Activated naive CD8-positive, alpha-beta T cell treated with anti-CD3 and anti-CD28 coated beads, Interleukin-2, amount 50 U/mL, for 24 hours (primary cell): ENCODE results near the gene FAM168B.

Experiments used
- ATAC-seq: fragments of 150-1000 bp; cut with Tn5 transposase; one replicate; pipeline ENCODE4 v1.10.0; 2021
- DNase-seq: peaks from one replicate; pipeline ENCODE4 v3.0.0; 2021
- H3K27ac Mint-ChIP-seq: one replicate; pipeline ENCODE4 v1.8.0; 2021; ENCODE audit warnings: mild to moderate bottlenecking, mixed read lengths
- H3K27me3 Mint-ChIP-seq: one replicate; pipeline ENCODE4 v1.8.0; 2021; ENCODE audit warnings: mixed read lengths
- H3K36me3 Mint-ChIP-seq: one replicate; pipeline ENCODE4 v1.8.0; 2021; ENCODE audit warnings: low read depth, mixed read lengths
- H3K4me1 Mint-ChIP-seq: one replicate; pipeline ENCODE4 v1.8.0; 2021; ENCODE audit warnings: mixed read lengths
- H3K4me3 Mint-ChIP-seq: one replicate; pipeline ENCODE4 v1.8.0; 2021; ENCODE audit warnings: mild to moderate bottlenecking, moderate library complexity, mixed read lengths
- H3K9me3 Mint-ChIP-seq: one replicate; pipeline ENCODE4 v1.8.0; 2021; ENCODE audit warnings: mixed read lengths

The FAM168B gene

DNA sequence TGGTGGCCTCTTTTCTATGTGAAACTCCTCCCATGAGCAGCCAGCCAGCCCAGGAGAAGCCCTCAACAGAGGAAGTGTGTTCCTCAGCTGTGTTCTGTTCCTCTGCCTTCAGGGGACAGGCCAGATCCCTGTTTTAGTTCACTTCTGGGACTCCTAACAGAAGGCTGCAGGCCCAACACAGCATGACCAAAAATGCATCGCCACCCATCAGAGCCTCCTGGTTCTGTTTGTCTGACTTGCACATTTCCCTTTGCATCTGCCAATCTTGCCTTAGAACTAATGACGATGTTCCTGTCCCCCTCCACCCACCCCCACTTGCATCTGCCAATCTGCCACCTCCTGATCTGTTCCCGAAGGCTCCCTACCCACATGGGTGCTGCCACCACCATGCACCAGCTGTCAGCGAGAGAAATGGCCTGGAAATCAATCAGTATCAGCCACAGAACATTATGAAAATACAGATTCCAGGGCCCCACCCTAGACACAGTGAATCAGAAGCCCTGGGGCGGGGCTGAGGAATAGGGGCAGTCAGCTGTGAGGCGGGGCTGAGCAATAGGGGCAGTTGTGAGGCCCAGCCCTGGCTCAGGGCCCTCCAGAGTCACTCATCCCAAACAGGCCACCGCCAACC lies 51.0 kb downstream of the FAM168B start:
- no peak overlapping the region for H3K4me3 Mint-ChIP-seq
- no peaks in the 10 kb centered on the region for H3K9me3 Mint-ChIP-seq
- DNase-seq (no peak), ATAC-seq (peak; percentile 12)
- H3K36me3 Mint-ChIP-seq, result no peaks in the 10 kb centered on the region
- H3K27me3 Mint-ChIP-seq, result peaks cover 2% of the 10 kb centered on the region
- H3K27ac Mint-ChIP-seq, result no peak overlapping the region
- H3K4me1 Mint-ChIP-seq, result peaks cover 31% of the 10 kb centered on the region

GRCh38 chr2:131041402-131042147 lies 51.7 kb downstream of the FAM168B start:
- Mint-ChIP-seq H3K4me3 (peak overlapping the region; percentile 18), H3K27me3 (peaks cover 2% of the 10 kb centered on the region), H3K36me3 (no peaks in the 10 kb centered on the region), H3K27ac (no peak overlapping the region), H3K4me1 (peaks cover 31% of the 10 kb centered on the region), H3K9me3 (no peaks in the 10 kb centered on the region)
- DNase-seq (no peak), ATAC-seq (no peak)

- peak overlapping the region; percentile 18 for H3K4me3 Mint-ChIP-seq
- H3K9me3 Mint-ChIP-seq, result no peaks in the 10 kb centered on the region
- H3K36me3 Mint-ChIP-seq, result no peaks in the 10 kb centered on the region
- peaks cover 31% of the 10 kb centered on the region for H3K4me1 Mint-ChIP-seq
- peaks cover 7% of the 10 kb centered on the region for H3K27me3 Mint-ChIP-seq
- no peak for DNase-seq
- H3K27ac Mint-ChIP-seq, result no peak overlapping the region
- ATAC-seq, result peak; percentile 21
These were observed 52.4 kb downstream of the FAM168B start for GRCh38 chr2:131040661-131041401.

DNA sequence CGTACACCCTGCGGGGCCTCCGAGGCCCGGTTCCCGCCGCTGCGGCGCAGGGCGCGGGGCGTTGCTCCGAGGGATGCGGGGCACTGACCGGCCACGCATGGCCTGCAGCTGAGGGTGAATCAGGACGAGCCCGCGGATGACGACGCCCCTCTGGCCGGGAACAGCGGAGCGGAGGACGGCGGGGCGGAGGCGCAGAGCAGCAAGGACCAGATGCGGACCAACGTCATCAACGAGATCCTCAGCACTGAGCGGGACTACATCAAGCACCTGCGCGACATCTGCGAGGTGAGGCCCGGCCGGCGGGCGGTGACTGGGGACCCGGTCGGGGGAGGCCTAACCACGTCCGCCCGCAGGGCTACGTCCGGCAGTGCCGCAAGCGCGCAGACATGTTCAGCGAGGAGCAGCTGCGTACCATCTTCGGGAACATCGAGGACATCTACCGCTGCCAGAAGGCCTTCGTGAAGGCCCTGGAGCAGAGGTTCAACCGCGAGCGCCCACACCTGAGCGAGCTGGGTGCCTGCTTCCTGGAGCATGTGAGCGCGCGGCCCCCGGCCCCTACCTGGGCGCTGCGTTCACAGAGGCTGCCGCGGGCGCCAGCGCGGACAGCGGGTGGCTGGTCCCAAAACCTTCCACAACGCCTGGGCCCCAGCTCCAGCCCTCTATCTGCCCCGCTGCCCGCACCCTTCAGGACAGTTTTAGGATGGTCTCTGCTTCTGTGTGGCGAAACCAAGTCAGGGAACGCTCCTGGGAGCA lies 53.2 kb downstream of the FAM168B start:
- no peaks in the 10 kb centered on the region for H3K36me3 Mint-ChIP-seq
- H3K4me1 Mint-ChIP-seq, result peaks cover 31% of the 10 kb centered on the region
- peak overlapping the region; percentile 32 for H3K4me3 Mint-ChIP-seq
- H3K27me3 Mint-ChIP-seq, result peaks cover 8% of the 10 kb centered on the region
- DNase-seq, result peak; percentile 40
- no peak overlapping the region for H3K27ac Mint-ChIP-seq
- no peaks in the 10 kb centered on the region for H3K9me3 Mint-ChIP-seq
- peak; percentile 26 for ATAC-seq

DNA sequence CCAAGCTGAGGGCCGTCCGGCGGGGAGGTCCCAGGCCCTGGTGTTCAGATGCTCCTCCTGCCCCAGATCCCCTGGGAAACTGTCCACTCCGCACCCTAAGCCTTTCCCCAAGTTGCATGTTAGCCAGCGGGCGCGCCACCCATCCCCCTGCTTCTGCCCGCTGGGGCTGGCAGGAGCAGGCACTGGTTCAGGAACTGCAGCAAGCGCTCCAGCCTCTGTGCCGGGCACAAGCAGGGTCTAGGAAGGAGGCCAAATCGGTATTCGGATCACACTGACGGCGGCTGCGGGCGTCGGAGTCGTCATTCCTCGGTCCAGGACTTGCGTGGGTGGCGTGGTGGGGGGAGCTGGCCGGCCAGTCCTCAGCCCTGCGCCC lies 53.7 kb downstream of the FAM168B start:
- no peak for ATAC-seq
- H3K27me3 Mint-ChIP-seq, result peaks cover 8% of the 10 kb centered on the region
- peaks cover 31% of the 10 kb centered on the region for H3K4me1 Mint-ChIP-seq
- H3K27ac Mint-ChIP-seq, result no peak overlapping the region
- peak overlapping the region; percentile 32 for H3K4me3 Mint-ChIP-seq
- H3K36me3 Mint-ChIP-seq, result no peaks in the 10 kb centered on the region
- H3K9me3 Mint-ChIP-seq, result no peaks in the 10 kb centered on the region
- DNase-seq, result no peak

DNA sequence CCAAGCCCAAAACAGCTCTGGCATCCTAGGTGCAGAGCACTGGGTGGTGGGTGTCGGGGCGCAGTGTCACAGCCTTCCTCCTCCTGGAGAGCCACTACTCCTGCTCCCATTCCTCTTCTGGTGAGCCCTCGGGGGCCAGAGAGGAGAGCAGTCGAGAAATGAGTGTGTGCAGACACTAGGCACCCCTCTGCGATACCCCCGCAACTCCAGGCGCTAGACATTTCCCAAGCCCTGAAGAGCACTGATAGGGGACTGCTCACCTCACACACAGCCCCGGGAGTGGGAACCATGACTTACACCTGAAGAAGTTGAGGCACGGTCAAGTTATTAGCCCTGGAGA lies 54.2 kb downstream of the FAM168B start:
- no peak for ATAC-seq
- H3K36me3 Mint-ChIP-seq, result no peaks in the 10 kb centered on the region
- H3K4me3 Mint-ChIP-seq, result no peak overlapping the region
- DNase-seq, result no peak
- no peak overlapping the region for H3K27ac Mint-ChIP-seq
- no peaks in the 10 kb centered on the region for H3K9me3 Mint-ChIP-seq
- H3K27me3 Mint-ChIP-seq, result peaks cover 12% of the 10 kb centered on the region
- peaks cover 33% of the 10 kb centered on the region for H3K4me1 Mint-ChIP-seq

DNA sequence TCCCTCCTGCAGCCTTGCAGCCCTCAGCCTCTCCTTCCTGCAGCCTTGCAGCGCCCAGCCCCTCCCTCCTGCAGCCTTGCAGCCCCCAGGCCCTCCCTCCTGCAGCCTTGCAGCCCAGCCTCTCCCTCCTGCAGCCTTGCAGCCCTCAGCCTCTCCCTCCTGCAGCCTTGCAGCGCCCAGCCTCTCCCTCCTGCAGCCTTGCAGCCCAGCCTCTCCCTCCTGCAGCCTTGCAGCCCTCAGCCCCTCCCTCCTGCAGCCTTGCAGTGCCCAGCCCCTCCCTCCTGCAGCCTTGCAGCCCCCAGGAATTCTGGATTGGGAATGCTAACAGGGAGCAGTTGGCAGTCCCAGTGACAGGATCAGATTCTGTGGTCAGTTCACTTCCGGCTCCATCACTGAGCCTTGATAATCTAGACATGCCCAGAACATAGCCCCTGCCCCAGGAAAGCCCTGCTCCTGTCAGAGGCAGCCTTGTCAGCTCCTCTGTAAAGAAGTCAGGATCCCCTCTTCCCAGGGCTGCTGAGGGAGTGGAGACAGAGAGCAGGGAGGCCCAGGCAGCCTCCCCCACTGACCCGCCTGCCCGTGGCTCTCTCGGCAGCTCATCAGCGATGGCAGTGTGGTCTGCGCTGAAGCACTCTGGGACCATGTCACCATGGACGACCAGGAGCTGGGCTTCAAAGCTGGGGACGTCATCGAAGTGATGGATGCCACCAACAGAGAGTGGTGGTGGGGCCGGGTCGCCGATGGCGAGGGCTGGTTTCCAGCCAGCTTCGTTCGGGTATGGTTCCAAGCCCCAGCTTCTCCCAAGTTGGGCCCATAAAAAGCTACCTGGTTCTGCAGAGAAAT lies 54.8 kb downstream of the FAM168B start:
- ATAC-seq, result no peak
- peaks cover 15% of the 10 kb centered on the region for H3K27me3 Mint-ChIP-seq
- H3K36me3 Mint-ChIP-seq, result no peaks in the 10 kb centered on the region
- H3K4me1 Mint-ChIP-seq, result peaks cover 33% of the 10 kb centered on the region
- H3K4me3 Mint-ChIP-seq, result no peak overlapping the region
- no peak for DNase-seq
- no peak overlapping the region for H3K27ac Mint-ChIP-seq
- H3K9me3 Mint-ChIP-seq, result no peaks in the 10 kb centered on the region

DNA sequence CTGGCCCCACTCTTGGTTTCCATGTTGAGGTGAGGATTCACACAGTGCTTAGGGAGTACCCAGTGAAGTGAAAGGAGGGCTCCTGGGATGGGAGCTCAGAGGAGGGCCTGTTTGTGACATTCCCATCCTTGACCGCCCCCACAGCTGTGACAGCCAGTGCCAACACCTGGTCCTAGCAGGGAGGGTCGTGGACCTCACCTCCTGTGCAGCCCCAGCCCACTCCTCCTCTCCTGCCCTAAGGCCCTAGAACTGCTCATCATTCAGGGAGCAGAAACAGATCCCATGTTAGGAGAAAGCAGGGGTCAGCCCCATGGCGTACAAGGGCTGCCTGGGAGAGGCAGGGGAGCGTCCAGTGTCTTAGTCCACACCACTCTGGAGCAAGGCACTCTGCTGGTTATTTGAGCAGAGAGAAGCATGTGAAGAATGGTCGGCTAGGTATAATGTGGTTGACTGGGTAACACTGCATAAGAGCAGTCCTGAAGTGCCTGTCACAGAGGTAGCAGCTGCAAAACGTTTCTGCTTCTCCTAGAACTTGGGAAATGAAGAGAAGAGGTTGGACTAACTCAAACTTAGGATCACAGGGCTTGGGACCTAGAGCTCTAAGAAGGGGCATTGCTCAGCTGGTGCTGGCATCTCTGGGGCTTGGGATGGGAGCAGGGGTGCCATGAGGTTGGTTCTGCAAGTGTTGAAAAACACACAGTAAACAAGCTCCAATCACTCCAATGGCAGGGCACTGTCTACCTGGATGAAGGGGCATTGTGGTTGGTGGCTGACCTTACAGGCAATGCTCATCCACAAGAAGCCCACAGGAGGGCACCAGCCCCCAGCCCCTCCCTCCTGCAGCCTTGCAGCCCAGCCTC lies 55.6 kb downstream of the FAM168B start:
- DNase-seq, result no peak
- no peak for ATAC-seq
- Mint-ChIP-seq H3K4me1 (peaks cover 33% of the 10 kb centered on the region), H3K27me3 (peaks cover 15% of the 10 kb centered on the region), H3K4me3 (no peak overlapping the region), H3K9me3 (no peaks in the 10 kb centered on the region), H3K36me3 (no peaks in the 10 kb centered on the region), H3K27ac (no peak overlapping the region)

DNA sequence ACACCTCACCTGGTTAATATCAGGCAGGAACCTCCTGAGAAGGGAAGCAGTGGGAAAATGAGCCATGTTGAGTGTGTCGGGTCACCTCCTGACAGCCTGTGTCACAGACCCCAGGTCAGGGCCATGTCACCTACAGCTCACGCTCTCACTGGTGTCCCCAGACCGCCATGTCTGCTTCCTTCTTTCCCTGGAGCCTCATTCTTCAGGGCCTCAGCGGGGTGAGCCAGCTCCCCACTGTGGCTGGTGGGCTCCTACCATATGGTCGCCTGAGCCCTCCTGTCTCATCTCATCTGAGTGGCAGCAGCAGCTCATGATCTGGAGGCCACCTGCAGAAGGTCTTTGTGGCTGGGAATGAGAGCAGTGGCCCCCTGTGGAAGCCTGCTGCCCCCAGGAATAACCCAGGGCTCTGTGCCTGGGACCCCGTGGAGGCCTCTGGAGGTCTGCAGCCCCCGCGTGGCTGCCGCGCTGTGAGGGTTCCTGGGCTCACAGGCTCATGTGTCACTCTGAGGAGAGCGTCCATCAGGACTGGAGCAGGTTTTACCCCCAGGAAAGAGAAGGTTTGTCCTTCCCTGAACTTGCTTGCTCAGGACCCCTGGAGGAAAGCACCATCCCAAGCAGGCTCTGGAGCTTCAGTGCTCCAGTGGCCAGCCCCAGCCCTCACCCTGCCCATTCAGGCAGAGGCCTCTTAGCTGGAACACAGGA lies 56.4 kb downstream of the FAM168B start:
- ATAC-seq, result no peak
- no peak for DNase-seq
- peaks cover 28% of the 10 kb centered on the region for H3K4me1 Mint-ChIP-seq
- H3K27me3 Mint-ChIP-seq, result peaks cover 17% of the 10 kb centered on the region
- H3K36me3 Mint-ChIP-seq, result no peaks in the 10 kb centered on the region
- no peak overlapping the region for H3K27ac Mint-ChIP-seq
- no peak overlapping the region for H3K4me3 Mint-ChIP-seq
- no peaks in the 10 kb centered on the region for H3K9me3 Mint-ChIP-seq

- Mint-ChIP-seq H3K27ac (no peak overlapping the region), H3K4me3 (no peak overlapping the region), H3K27me3 (peaks cover 17% of the 10 kb centered on the region), H3K36me3 (no peaks in the 10 kb centered on the region), H3K4me1 (peaks cover 23% of the 10 kb centered on the region), H3K9me3 (no peaks in the 10 kb centered on the region)
- DNase-seq (no peak), ATAC-seq (no peak)
These were observed 57.0 kb downstream of the FAM168B start for GRCh38 chr2:131036269-131036668.

DNA sequence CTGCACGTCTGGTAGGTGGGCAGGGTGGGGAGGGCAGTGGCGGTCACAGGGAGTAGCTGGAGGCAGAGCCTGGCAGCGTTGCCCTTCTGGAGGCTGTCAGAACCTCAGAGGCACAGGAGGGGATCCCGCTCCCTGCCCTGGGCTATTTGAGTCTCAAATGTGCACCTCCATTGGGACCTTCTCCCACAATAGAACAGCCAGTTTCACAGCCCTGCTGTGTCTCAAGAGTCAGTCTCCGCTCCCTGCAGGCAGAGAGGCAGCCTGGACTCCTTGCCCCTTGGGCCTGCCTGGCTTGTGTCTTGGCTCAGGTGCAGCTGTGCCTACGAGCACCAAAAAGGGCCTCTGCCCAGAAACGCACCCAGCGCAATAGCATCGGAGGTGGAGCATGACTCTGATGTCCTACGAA lies 57.4 kb downstream of the FAM168B start:
- H3K9me3 Mint-ChIP-seq, result no peaks in the 10 kb centered on the region
- no peak for DNase-seq

DNA sequence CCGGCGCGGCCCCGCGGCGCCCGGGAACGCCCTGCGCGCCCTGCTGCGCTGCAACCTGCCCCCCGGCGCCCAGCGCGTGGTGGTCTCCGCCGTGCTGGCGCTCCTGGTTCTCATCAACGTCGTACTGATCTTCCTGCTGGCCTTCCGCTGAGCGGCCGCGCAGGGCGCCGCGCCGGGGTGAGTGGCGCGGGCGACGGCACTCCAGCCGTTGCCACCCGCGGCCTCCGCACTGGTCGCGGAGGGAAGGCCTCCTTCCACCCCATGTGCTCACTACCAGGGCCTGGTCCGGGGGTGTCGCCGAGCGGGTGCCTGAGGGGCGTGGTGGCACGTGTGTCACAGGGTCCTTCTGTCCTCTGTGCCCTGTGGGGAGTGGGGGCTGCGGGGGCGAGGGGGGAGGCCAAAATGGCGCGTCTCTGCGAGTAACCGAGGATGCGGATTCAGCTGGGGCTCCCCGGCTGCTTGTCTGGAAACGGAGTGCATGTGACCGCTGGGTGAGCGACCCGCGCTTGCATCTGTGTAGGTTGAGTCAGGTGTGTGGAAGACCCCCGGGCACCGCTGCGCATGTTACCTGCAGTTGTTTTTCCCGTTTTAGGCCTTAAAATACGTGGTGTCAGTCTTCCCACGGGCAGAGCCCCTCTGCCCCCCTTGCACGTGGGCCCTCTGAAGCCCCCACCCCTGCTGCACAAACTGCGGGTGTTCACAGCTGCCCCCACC lies 58.0 kb downstream of the FAM168B start:
- peaks cover 17% of the 10 kb centered on the region for H3K27me3 Mint-ChIP-seq
- peak overlapping the region; percentile 32 for H3K4me3 Mint-ChIP-seq
- peaks cover 13% of the 10 kb centered on the region for H3K4me1 Mint-ChIP-seq
- H3K36me3 Mint-ChIP-seq, result no peaks in the 10 kb centered on the region
- H3K9me3 Mint-ChIP-seq, result no peaks in the 10 kb centered on the region
- DNase-seq (no peak), ATAC-seq (peak; percentile 2)
- H3K27ac Mint-ChIP-seq, result no peak overlapping the region

More for the DNA sequence above, 57.4 kb downstream of the FAM168B start:
- Mint-ChIP-seq H3K4me3 (peak overlapping the region; percentile 32), H3K4me1 (peaks cover 19% of the 10 kb centered on the region), H3K36me3 (no peaks in the 10 kb centered on the region), H3K27me3 (peaks cover 17% of the 10 kb centered on the region), H3K27ac (no peak overlapping the region)
- no peak for ATAC-seq
